ENCODE measurements around the gene KCNH5.

The KCNH5 gene

GRCh38 chr14:62736048-62737043 is 308.9 kb downstream of the KCNH5 start:
- no peak for DNase-seq

DNA sequence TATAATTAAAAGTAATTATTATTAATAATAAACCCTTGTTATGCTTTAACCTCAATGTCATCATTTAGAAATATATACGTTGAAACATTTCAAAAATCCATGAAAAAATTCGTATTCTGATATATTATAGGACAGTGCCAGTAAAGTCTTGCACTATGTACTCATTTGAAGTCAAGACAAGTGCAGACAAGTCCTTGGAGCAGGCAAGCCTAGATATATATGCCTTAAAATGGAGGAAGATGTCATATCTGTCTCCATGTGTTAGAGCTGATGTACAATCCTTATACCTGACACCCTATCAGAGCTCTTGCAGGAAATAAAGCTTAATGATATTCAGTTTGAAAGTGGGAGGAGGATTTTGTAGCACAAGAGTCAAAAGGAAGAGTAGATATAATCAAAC is 310.4 kb downstream of the KCNH5 start:
- DNase-seq = no peak

GRCh38 chr14:62722406-62722805 is 322.9 kb downstream of the KCNH5 start:
- DNase-seq = no peak

- no peak for DNase-seq
Observed at GRCh38 chr14:62718629-62719028, 326.6 kb downstream of the KCNH5 start.

GRCh38 chr14:62711351-62712023 is 333.8 kb downstream of the KCNH5 start:
- no peak for DNase-seq

- no peak for DNase-seq
Observed at GRCh38 chr14:62710811-62711210, 334.4 kb downstream of the KCNH5 start.

DNA sequence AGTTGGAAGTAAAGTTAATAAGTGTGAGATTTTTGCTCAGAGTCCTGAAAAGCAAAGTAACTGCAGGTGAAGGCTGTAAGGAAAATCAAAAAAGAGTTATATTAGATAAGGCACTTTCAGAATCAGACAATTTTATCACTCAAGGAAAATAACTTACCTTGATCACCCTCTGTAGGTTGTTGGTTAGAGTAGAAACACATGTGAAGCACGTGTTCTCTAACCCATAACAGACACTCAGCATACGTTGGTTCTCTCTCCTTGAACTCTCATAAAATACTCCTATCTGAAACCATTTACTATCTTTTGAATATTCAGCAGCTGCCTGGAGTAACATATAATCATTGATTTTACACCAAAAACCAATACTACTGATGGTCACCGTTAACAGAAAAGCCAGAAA is 335.5 kb downstream of the KCNH5 start:
- no peak for DNase-seq

- no peak for DNase-seq
Observed at GRCh38 chr14:62706217-62706616, 339.0 kb downstream of the KCNH5 start.

- no peak for DNase-seq
Observed at GRCh38 chr14:62697461-62697860, 347.8 kb downstream of the KCNH5 start.

GRCh38 chr14:62696929-62697328 is 348.3 kb downstream of the KCNH5 start:
- DNase-seq = no peak

GRCh38 chr14:62696331-62696924 is 348.8 kb downstream of the KCNH5 start:
- DNase-seq = no peak

DNA sequence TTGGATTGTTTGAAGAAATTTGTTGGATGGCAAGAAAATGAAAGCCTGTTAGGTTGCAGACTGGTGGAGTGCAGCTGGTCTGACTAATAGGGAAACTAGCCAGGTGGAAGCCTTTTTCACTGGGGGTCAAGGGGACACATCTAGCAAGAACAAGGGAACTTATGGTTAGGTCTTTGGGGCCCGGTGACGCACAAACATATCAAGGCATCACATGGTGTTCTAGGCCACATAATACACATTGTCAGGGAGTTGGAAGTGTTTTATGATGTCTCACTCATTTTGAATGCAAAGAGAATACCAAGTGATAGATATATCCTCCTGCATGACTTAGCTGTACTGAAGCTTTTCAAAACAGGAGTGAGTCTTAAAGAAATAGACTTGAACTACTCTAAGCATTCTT is 351.2 kb downstream of the KCNH5 start:
- no peak for DNase-seq

GRCh38 chr14:62692490-62693106 is 352.7 kb downstream of the KCNH5 start:
- no peak for DNase-seq

GRCh38 chr14:62691647-62692489 is 353.4 kb downstream of the KCNH5 start:
- peak in 1 of 2 experiments; percentile 2 for DNase-seq

- no peak for DNase-seq
Observed at GRCh38 chr14:62689733-62690132, 355.5 kb downstream of the KCNH5 start.

GRCh38 chr14:62687818-62688217 is 357.4 kb downstream of the KCNH5 start:
- DNase-seq = no peak

GRCh38 chr14:62684376-62684775 is 360.9 kb downstream of the KCNH5 start:
- no peak for DNase-seq

DNA sequence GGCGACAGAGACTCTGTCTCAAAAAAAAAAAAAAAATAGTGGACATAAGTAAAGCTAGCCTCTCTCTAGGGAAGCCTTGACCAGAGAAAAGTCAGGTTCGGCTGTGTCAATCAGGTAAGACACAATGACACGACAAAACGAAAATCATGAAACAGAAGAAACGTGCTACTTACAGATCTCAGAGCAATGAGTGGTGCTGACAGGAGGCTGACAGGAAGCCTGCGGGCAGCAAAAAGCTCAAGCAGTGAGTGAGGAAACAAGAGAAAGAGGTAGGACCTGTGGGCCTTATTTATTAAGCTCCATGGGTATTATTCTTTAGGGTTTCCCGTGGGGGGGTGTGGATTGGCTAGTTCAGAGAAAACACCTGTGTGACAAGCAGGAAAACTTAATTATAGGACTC is 363.1 kb downstream of the KCNH5 start:
- DNase-seq = no peak

- DNase-seq = peak; percentile 86 to 87
Observed at GRCh38 chr14:62674563-62675237, 370.6 kb downstream of the KCNH5 start.

DNA sequence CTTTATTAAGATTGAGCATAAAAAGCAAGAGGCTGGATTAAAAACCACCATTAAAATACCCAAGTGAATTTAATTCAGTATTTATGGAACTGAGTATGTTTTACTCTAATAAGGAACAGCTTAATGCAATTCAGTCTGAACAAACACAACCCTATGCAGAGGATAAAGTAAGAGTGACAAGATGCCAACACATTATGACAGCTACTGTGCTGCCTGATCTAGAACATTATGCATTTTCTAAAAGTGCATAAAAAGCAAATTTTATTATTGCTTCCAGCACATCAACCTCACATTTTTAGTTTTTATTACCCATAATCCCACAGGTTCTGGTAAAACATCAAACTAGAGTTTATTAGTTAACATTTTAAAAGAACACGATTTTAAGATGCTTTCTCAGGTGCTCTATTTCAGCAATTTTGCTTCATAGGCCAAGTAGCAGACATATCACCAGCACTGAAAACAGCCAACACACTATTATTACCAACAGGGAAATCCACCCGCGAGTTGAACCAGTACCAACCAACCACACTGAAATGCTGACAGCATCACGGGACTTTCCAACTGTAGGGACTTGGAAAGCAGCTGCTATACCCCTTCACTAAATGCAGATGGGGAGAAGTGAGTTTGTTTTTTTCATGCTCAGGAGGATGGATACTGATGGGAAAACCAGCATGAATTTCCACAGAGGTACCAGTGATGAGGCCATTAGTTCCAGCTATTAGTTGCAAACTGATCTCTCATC is 372.1 kb downstream of the KCNH5 start:
- no peak for DNase-seq

- DNase-seq = no peak
Observed at GRCh38 chr14:62670526-62670925, 374.7 kb downstream of the KCNH5 start.

All from Kasumi-1 (cell line).